Activated CD4-positive, alpha-beta T cell treated with anti-CD3 and anti-CD28 coated beads, Interleukin-2, amount 50 U/mL, for 48 hours (primary cell): ENCODE measurements around the gene SLC25A38.
"Not testable (repeated sequence)": the region's sequence is repeated elsewhere in the genome, so short reads cannot be mapped to it uniquely, and the experiment has no call there.

Source experiments
- DNase-seq, 2 experiments: peaks; one replicate each; pipeline ENCODE4 v3.0.0-alpha.2; 2020

Gene SLC25A38

DNA sequence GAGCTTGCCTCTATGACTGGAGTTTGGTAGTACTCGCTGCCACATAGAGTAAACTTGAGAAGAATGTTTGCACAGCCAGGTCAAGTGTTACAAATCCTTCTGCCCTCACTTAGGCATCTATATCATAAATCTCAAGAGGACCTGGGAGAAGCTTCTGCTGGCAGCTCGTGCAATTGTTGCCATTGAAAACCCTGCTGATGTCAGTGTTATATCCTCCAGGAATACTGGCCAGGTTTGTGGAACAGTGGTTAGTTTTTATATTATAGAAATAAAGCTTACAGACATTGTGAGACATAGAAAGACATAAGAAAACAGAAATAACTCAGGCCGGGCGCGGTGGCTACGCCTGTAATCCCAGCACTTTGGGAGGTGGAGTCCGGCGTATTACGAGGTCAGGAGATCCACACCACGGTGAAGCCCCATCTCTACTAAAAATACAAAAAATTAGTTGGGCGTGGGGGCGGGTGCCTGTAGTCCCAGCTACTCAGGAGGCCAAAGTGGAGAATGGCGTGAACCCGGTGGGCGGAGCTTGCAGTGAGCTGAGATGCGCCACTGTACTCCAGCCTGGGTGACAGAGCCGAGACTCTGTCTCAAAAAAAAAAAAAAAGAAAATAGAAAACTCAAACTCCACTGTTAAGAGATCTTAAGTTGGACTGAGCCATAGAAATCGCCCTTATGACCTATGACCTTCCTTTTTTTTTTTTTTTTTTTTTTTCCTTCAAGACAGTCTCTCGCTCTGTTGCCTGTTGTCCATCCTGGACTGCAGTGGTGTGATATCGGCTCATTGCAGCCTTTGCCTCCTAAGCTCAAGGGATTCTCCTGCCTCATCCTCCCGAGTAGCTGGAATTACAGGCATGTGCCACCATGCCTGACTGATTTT is 25.6 kb downstream of the SLC25A38 start:
- DNase-seq: peak; percentile 69 to 73

DNA sequence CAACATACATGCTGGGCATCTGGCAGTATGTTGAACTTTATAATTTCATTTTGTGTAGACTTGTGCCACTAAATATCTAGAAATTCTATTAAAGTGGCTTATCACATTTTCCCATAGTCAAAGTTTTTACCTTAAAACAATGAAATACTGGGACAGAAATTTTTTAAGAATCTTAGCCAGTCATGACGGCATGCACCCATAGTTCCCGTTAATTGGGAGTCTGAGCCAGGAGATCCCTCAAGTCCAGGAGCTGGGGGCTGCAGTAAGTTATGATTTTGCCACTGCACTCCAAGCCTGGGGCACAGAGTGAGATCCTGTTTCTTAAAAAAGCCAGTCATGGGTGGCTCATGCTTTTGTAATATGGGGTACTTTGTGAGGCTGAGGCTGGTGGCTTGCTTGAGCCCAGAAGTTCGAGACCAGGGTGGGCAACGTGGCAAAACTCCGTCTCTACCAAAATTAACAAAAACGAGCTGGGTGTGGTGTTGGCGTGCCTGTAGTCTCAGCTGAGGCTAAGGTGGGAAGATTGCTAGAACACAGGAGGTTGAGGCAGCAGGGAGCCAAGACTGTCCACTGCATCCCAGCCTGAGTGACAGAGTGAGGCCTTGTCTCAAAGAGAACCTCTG is 26.5 kb downstream of the SLC25A38 start:
- no peak for DNase-seq

DNA sequence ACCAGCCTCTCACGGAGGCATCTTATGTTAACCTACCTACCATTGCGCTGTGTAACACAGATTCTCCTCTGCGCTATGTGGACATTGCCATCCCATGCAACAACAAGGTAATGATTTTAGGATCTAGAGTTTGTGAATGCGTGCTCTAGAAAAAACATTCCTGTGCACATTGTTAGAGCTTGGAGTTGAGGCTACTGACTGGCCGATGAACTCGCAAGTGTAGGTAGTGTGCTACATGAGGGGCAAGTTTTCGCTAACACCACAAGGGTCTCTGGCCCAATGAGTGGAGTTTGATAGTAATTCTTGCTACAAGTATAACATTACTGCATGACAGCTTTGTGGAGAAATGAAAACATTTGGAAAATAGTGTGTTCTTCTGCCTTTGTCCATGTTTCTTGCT is 27.7 kb downstream of the SLC25A38 start:
- no peak for DNase-seq

DNA sequence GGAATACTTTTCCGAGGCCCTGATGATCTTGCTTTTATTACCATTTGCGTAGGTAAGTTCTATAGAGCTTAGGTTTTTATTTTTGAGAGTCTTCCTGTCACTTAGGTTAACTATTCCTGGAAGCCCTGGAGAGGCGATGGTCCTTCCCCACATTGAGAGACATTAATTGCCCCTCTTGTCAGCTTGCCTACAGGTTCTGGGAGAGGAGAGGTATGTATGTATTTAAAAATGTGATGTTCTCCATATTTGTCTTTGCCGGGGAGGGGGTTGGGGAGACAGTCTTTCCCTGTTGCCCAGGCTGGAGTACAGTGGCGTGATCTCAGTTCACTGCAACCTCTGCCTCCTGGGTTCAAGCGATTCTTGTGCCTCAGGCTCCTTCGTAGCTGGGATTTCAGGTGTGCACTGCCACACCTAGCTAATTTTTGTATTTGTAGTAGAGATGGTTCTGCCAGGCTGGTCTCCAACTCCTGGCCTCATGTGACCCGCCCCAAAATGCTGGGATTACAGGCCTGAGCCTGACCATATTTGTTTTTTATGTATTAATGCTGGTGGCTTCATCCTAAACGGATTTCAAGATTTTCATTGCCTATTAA is 29.6 kb downstream of the SLC25A38 start:
- DNase-seq: no peak

DNA sequence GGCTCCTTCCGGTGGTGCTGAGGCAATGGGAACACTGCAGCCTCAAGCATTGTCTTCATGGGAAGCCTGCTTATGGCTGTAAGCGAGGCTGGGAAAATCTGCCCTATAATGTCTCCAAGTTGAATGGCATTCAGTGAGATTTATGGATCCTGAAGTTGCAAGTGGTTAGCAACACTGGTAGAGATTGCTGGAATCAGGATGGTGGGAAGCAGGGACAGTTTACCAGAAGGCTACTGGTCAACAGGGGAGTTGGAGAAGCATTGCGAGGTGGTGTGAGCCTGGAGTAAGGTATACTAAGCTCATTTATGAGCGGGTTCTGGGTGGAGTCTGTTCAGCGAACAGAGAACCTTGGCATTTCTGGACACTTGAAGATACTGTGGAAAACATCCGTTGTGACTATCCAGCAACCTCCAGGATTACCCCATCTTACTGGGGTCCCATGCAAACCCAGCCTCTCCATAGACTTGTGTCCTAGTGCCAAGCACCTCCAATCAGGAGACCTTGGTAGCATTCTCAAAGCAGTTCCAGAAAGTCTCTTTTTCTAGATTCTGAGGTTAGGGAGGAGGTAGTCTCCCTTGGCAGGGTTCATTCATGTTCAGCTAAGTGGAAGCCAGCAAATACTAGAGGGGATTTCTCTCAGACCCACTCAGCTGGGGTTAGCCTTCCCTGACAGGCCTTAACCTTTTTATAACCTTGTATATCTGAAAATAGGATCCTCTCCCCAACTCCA is 30.7 kb downstream of the SLC25A38 start:
- DNase-seq: no peak

DNA sequence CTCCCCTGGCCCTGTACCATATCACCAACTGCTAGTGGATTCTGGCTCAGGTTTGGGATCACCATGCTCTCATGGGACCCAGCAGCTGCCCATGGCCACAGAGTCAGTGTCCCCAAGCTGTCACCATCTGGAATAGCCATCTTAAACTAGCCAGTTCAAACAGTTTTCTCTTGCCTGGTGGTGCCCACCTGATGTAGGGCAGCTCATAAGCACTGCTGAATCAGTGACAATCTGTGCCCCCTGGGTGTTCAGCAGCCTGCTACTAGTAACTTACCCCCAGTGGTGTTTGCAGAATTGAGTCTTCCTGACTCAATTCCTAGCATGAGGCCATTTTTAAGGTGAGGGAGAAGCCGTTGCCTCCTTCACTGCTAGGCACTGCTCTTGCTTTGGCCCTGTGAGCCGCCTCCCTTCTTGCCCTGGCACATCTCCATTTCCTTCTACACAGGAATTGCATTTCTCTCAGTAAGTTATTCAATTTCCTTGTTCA is 31.3 kb downstream of the SLC25A38 start:
- DNase-seq: peak in 1 of 2 experiments; percentile 33

DNA sequence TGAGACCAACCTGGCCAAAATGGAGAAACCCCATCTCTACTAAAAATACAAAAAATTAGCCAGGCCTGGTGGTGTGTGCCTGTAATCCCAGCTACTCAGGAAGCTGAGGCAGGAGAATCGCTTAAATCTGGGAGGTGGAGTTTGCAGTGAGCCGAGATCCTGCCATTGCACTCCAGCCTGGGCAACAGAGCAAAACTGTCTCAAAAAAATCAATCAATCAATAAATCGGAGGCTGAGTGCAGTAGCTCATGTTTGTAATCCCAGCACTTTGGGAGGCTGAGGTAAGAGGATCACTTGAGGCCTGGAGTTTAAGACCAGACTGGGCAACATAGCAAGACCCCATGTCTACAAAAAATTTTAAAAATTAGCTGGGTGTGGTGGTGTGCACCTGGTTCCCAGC is 32.1 kb downstream of the SLC25A38 start:
- not testable (repeated sequence) for DNase-seq

DNA sequence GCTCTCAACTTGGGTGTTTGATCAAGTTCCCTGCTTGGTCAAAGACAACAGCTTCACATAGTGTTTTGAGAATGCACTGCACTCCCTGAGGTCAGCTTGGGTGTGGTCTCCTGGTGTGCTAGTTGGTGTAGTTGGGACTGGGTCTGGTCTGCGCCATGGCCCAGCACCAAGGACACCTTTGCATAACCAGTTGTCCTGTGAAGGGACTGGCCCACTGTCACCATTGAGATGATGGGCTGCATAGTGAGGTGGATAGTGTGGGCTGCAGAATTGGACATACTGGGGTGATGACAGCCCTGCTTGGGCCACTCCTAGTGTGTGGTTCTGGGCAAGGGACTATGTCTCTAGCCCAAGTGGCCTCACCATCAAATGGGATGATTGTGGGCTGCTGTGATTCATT is 32.8 kb downstream of the SLC25A38 start:
- no peak for DNase-seq

DNA sequence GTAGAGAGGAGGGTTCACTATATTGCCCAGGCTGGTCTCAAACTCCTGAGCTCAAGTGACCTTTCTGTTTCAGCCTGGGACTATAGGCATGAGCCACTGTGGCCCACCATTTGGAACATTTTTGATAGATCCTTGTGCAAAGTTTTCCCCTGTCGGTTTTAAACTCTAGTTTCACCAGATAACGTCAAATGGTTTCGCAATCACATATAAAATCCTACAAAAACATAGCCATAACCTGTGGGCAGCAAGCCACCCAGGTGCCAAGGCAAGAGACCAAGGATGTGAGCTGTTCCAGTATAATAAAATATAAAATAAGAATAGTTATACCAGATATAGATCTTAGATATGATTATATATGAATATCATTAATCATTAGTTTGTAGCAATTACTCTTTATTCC is 33.8 kb downstream of the SLC25A38 start:
- DNase-seq: not testable (repeated sequence)

DNA sequence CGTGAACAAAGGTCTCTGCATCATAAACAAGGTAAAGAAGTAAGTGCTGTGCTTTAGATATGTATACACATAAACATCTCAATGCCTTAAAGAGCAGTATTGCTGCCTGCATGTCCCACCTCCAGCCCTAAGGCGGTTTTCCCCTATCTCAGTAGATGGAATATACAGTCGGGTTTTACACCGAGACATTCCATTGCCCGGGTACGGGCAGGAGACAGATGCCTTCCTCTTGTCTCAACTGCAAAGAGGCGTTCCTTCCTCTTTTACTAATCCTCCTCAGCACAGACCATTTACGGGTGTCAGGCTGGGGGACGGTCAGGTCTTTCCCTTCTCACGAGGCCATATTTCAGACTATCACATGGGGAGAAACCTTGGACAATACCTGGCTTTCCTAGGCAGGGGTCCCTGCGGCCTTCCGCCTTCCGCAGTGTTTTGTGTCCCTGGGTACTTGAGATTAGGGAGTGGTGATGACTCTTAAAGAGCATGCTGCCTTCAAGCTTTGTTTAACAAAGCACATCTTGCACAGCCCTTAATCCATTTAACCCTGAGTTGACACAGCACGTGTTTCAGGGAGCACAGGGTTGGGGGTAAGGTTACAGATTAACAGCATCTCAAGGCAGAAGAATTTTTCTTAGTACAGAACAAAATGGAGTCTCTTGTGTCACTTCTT is 35.5 kb downstream of the SLC25A38 start:
- not testable (repeated sequence) for DNase-seq

DNA sequence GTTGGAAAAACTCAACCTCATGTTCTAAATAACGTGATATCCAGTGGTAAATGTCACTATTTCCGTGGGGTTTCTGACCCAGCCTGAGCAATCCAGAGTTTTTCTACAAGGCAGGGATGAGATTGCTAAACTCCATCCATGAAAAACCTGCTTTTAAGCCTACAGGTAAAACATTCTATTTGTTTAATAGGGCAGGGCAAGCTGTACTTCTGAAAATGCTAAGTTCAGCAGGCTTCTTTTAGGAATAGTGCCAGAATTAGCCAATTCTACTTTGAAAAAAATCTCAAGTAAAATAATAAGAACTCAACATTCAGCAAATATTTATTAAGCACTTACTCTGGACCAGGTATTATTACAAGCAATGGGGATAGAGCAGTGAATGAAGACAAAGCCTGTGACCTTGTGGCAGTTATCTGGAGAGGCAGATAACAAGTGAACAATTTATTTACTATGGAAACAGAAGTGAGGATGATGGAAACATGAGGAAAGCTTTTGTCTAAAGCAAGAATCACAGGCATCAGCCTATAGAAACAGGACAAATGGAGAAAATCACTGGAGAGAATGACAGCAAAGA is 36.7 kb downstream of the SLC25A38 start:
- no peak for DNase-seq

DNA sequence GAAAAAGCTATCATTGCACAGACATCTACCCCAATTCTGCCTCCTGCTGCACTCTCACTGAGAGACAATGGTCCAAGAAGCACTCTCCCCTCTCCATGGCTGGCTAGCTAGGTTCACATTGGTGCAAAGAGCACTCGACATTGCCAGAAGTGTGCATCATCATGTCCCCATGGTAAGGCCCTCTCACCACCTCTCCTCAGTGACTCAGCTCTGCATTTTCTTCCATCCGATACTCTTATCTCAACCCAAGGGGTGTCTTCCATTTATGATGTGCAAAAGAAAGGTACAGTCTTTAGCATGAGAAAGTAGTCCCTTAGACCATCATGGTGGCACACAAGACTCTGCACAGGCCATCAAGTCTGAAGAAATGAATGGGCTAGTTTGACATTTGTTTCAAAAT is 37.4 kb downstream of the SLC25A38 start:
- DNase-seq: no peak

DNA sequence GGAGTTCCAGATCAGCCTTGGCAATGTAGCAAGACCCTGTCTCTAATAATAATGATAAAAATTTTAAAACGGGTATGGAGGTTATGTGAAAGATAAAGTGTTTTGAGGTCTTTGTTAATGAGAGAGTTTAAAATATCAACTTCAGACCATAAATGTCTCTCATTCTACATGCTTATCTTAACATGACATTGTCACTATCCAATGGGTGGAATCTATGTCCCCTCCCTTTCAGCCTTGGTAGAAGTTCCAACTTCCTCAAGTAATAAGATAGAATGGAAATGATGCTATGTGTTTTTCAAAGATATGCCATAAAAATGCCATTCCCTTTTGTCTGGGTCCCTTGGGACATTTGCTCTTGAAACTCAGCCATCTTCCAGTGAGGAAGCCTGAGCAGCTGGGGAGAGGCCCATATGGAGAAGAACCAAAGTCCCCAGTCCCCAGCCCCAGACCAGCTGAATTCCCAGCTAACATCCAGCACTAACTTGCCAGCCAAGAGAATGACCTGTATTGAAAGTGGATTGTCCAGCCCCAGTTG is 40.3 kb downstream of the SLC25A38 start:
- DNase-seq: no peak

DNA sequence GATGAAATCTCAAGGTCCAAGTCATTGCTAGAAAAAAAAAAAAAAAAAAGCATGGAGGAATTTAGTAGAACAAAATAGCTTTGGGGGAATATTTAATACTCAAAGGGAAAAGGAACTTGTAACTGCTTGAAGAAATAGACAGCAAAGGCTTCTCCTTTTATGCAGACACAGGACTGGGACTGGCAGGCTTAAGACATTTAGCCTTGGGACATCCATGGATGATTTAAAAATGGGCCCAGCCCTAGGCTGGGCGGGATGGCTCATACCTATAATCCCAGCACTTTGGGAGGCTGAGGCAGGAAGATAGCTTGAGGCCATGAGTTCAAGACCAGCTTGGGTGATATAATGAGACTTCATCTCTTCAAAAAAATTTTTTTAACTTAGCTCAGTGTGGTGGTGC is 43.1 kb downstream of the SLC25A38 start:
- DNase-seq: no peak

DNA sequence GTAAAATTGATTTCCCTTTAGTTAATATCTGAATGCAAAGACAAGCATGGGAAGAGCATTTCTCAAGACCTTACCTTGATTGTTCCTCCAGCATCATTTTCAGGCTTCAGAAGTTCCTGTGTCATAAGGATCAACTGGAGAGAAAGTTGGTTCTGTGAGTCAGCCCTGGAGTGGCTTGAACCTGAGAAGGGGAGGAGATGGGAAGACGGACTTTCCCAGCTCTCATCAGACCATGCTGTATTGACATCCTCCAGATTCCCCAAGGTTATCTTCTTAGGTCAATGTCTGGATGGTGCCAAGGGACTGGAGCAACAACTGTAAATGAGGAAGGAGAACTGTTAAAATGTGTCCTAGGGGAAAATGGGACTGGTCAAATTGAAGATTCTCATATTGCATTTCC is 44.3 kb downstream of the SLC25A38 start:
- DNase-seq: no peak

DNA sequence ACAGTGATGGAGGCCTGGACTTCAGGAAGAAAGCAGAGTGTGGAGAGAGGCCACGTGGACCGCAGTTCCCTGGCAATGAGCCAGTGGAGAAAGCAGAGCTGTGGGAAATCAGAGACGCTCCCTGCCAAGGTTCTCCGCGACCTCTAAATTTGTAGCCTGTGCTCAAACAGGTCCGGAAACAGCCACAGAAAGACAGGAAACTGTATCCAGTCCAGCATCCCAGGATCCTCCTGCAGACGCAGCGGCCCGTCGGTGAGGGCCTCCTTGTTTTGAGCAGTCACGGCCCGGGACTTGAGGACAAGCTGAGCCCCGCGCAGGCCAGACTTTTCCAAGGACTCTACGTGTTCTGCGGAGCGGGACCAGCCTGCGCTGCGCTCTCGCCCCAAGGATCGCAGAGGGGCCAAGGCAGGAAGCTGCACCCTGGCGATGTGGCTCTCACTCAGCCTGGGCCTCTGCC is 45.6 kb downstream of the SLC25A38 start:
- DNase-seq: no peak

DNA sequence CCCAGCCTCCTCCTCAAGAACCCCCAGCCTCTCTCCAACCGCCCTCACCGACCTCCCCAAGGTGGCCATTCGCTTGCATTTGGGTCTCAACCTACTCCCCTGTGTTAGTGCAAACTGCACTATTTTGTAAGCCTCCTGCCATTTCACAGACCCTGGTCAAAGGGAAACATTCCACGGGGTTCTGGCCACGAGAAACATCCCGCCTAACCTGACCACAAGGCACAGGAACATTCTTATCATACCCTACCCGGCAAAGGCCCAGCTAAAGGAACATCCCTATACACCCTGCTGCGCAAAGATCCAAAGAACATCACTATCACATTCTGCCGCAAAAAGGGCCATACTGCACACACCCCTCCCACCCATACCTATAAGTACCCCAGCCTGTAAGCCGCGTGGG is 46.3 kb downstream of the SLC25A38 start:
- DNase-seq: no peak

DNA sequence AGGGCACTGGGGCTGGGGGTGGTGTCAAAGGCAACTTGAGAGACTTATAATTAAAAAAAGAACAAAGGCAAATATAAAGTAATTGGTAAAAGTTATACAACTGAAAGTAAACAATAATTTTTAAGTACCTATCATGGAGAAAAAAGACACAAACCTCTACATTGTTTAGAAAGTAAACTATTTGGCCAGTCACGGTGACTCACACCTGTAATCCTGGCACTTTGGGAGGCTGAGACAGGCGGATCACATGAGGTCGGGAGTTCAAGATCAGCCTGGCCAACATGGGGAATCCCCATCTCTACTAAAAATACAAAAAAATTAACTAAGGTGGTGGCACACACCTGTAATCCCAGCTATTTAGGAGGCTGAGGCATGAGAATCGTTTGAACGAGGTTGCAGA is 49.2 kb downstream of the SLC25A38 start:
- DNase-seq: no peak

DNA sequence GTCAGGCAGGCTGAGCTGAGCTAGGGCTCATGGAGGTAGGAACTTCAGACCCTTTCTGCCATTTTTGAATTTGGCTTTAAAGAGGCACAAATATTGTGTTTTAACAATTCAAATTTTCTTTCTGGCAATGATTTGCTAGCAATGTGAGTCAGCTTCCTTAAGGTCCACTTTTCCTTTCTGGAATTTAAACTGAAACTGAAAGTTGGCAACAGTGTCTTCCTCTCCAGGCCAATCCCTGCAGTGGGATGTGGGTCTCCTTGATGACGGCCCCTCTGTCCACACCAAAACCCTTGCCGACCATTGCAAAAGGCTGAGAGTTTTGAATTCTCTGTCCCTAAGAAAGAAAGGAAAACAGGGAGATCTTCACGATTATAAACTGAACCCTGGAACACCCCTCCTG is 50.5 kb downstream of the SLC25A38 start:
- no peak for DNase-seq

DNA sequence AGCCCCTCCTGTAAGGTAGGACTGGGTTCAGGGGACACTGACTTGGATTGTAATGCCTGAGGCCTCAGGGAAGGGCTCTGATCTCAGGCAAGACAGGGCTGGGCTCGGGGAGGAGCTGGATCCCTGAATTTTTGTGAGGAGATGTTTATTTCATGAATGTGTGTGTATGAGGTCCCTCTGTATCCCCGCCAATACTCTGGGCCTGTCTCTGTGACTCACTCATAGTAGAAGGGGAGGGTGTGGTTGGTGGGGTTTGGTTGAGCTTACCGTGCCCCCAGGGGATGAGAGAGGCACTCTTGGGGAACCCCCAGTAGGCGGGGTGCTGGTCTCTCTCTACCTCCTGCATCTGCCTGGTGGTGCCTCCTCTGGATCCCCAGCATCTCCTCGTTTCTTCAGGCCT is 51.4 kb downstream of the SLC25A38 start:
- DNase-seq: no peak

DNA sequence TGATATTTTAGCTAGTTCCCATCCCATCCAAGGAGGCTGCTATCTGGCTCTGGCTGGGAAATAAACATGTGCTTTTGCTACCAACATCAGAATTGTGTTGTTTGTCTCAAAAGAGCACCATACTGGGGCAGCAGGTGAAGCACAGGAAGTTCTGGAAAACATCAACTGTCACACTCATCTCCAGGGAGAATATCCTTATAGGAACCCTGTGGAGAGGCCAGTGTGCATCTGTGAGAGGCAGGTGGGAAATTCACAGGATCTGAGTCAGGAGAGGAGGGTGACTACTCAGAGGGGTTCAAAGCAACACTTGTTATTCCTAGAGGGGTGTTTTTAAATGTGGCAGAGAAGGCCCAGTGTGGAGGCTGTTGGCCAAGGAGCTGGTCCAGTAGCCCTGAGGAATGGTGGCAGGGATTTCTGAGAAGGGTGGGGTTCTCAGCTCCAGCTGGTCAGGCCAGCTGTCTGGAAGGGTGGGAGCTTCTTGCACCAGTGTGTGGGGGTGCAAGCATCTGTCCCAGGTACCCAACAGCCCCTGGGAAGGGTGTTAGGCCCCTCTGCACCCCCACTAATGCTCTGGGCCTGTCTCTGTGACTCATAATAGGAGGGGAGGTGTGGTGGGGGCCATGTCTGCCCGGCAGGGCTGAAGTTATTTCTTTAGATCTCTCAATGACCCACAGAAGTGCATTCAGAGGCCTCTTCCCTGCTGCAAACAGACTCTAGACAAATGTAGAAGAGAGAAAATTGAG is 52.0 kb downstream of the SLC25A38 start:
- no peak for DNase-seq
